Neural cell (in vitro differentiated cells): ENCODE data around the gene BICDL1. TPM values are rescaled to one million over a fixed set of nuclear protein-coding genes. Genes with fewer than 3 reads are reported as not detected.
"Not testable (repeated sequence)": the region's sequence is repeated elsewhere in the genome, so short reads cannot be mapped to it uniquely, and the experiment has no call there.

Source experiments
- H2AFZ ChIP-seq: fragments of 200-600, 300-800 bp; sonication (generic), shearing (Covaris generic); 2 replicates; pipeline ENCODE4 v1.6.0; 2014; ENCODE audit warnings: low read depth, mild to moderate bottlenecking, antibody characterized with exemption, low read length, moderate library complexity
- H3F3A ChIP-seq: fragments of 200-600 bp; shearing (Covaris generic); 2 replicates; pipeline ENCODE4 v1.6.1; 2016; ENCODE audit warnings: mild to moderate bottlenecking, moderate library complexity, mixed read lengths, antibody characterized with exemption, low read length; ENCODE audit not compliant: insufficient read depth, poor library complexity, severe bottlenecking
- H3K27ac ChIP-seq: fragments of 200-600, 300-800 bp; sonication (generic), shearing (Covaris generic); 2 replicates; pipeline ENCODE4 v1.5.1; 2014; ENCODE audit warnings: mild to moderate bottlenecking, low read length, moderate library complexity
- H3K27me3 ChIP-seq: fragments of 300-800, 200-600 bp; sonication (generic), shearing (Covaris generic); 2 replicates; pipeline ENCODE4 v1.6.0; 2014; ENCODE audit warnings: mild to moderate bottlenecking, low read depth, low read length, moderate library complexity; ENCODE audit not compliant: insufficient read depth
- H3K36me3 ChIP-seq: fragments of 300-800, 200-600 bp; sonication (generic), shearing (Covaris generic); 2 replicates; pipeline ENCODE4 v1.5.1; 2014; ENCODE audit warnings: mild to moderate bottlenecking, antibody characterized with exemption, low read length, moderate library complexity; ENCODE audit not compliant: insufficient read depth
- H3K4me2 ChIP-seq: fragments of 300-800, 200-600 bp; sonication (generic), shearing (Covaris generic); 2 replicates; pipeline ENCODE4 v1.6.0; 2014; ENCODE audit warnings: mild to moderate bottlenecking, low read length
- H3K4me3 ChIP-seq: fragments of 300-800, 200-600 bp; sonication (generic), shearing (Covaris generic); 2 replicates; pipeline ENCODE4 v1.5.1; 2014; ENCODE audit warnings: mild to moderate bottlenecking, low read length, moderate library complexity
- H3K79me2 ChIP-seq: fragments of 200-600 bp; shearing (Covaris generic); replicated peaks from 2 replicates; pipeline ENCODE4 v1.6.0; 2014; ENCODE audit warnings: mild to moderate bottlenecking, low read length, moderate library complexity; ENCODE audit not compliant: insufficient read depth
- H3K9ac ChIP-seq: fragments of 300-800, 200-600 bp; sonication (generic), shearing (Covaris generic); 2 replicates; pipeline ENCODE4 v1.6.1; 2016; ENCODE audit warnings: mild to moderate bottlenecking, low read length, mixed read lengths
- H3K9me2 ChIP-seq: fragments of 200-600 bp; shearing (Covaris generic); 2 replicates; pipeline ENCODE4 v1.6.1; 2016; ENCODE audit warnings: mild to moderate bottlenecking, low read length, mixed read lengths; ENCODE audit not compliant: insufficient read depth
- H3K9me3 ChIP-seq: fragments of 200-600, 300-800 bp; sonication (generic), shearing (Covaris generic); 2 replicates; pipeline ENCODE4 v1.6.1; 2016; ENCODE audit warnings: mild to moderate bottlenecking, mixed run types, low read length, moderate library complexity, mixed read lengths
- H4K20me1 ChIP-seq: fragments of 200-600 bp; shearing (Covaris generic); 2 replicates; pipeline ENCODE4 v1.6.1; 2016; ENCODE audit warnings: mild to moderate bottlenecking, mixed run types; ENCODE audit not compliant: insufficient read depth
- EP300 ChIP-seq: fragments of 450-650 bp; conservative IDR thresholded peaks from 2 replicates; pipeline ENCODE4 v1.6.1; 2014; ENCODE audit warnings: antibody characterized with exemption, mild to moderate bottlenecking, moderate library complexity; ENCODE audit not compliant: poor library complexity, severe bottlenecking
- EZH2 ChIP-seq: fragments of 200-600, 300-800 bp; shearing (Covaris generic), sonication (generic); IDR thresholded peaks from 2 replicates; pipeline ENCODE4 v1.6.1; 2014; ENCODE audit warnings: antibody characterized with exemption, low read length, borderline replicate concordance, mild to moderate bottlenecking; ENCODE audit not compliant: insufficient read depth, poor library complexity, severe bottlenecking
- MXI1 ChIP-seq: fragments of 450-650 bp; conservative IDR thresholded peaks from 2 replicates; pipeline ENCODE4 v1.6.1; 2014; ENCODE audit warnings: antibody characterized with exemption, mild to moderate bottlenecking; ENCODE audit not compliant: poor library complexity, severe bottlenecking
- POLR2AphosphoS5 ChIP-seq: IDR thresholded peaks from 2 replicates; pipeline ENCODE4 v1.6.1; 2012
- RAD21 ChIP-seq: fragments of 450-650 bp; conservative IDR thresholded peaks from 2 replicates; pipeline ENCODE4 v1.6.1; 2014; ENCODE audit warnings: antibody characterized with exemption, mild to moderate bottlenecking, moderate library complexity
- REST ChIP-seq: IDR thresholded peaks from 2 replicates; pipeline ENCODE4 v1.6.1; 2012; ENCODE audit warnings: borderline replicate concordance
- SMC3 ChIP-seq: fragments of 450-650 bp; conservative IDR thresholded peaks from 2 replicates; pipeline ENCODE4 v1.6.1; 2014; ENCODE audit warnings: antibody characterized with exemption, mild to moderate bottlenecking, moderate library complexity; ENCODE audit not compliant: poor library complexity
- TAF1 ChIP-seq: IDR thresholded peaks from 2 replicates; pipeline ENCODE4 v1.6.1; 2012; ENCODE audit warnings: low read depth
- polyA plus RNA-seq: library from polyadenylated mRNA; depleted of rRNA; stranded (reverse); fragments of >200 nt; gene quantifications from 2 replicates; pipeline ENCODE4 v1.2.3, GENCODE V29; 2014
- TF ChIP-seq, protein P1 (sequence below): fragments of 450-650 bp; IDR thresholded peaks from 2 replicates; pipeline ENCODE4 v1.5.1; 2014; ENCODE audit warnings: antibody characterized with exemption, mild to moderate bottlenecking, moderate library complexity; ENCODE audit not compliant: poor library complexity, severe bottlenecking

Gene BICDL1
- polyA plus RNA-seq, 1 donor from 2014 or later: 136 TPM

- TF ChIP-seq SMC3: peak; percentile 12
- peak; percentile 92 for TF ChIP-seq EP300
- TF ChIP-seq POLR2AphosphoS5: peak; percentile 70
- TF ChIP-seq REST: peak; percentile 74
- TF ChIP-seq MXI1: peak; percentile 59
- TF ChIP-seq EZH2: no peak
- no peak for TF ChIP-seq RAD21
- no peaks in the 10 kb centered on the region for H3K9me3 ChIP-seq
- H3K4me3 ChIP-seq: peak overlapping the region; percentile 55
- H3K36me3 ChIP-seq: no peaks in the 10 kb centered on the region
- H3K4me2 ChIP-seq: peak overlapping the region; percentile 36
- H3K9ac ChIP-seq: peak overlapping the region; percentile 66
- H3F3A ChIP-seq: peaks cover 3% of the 10 kb centered on the region
- H3K9me2 ChIP-seq: no peaks in the 10 kb centered on the region
- H3K27ac ChIP-seq: peak overlapping the region; percentile 97
- H2AFZ ChIP-seq: no peak overlapping the region
- H3K79me2 ChIP-seq: peaks cover 18% of the 10 kb centered on the region
- no peaks in the 10 kb centered on the region for H3K27me3 ChIP-seq
- H4K20me1 ChIP-seq: no peaks in the 10 kb centered on the region
These were observed 23.1 kb downstream of the BICDL1 start for GRCh38 chr12:120012067-120012621.

DNA sequence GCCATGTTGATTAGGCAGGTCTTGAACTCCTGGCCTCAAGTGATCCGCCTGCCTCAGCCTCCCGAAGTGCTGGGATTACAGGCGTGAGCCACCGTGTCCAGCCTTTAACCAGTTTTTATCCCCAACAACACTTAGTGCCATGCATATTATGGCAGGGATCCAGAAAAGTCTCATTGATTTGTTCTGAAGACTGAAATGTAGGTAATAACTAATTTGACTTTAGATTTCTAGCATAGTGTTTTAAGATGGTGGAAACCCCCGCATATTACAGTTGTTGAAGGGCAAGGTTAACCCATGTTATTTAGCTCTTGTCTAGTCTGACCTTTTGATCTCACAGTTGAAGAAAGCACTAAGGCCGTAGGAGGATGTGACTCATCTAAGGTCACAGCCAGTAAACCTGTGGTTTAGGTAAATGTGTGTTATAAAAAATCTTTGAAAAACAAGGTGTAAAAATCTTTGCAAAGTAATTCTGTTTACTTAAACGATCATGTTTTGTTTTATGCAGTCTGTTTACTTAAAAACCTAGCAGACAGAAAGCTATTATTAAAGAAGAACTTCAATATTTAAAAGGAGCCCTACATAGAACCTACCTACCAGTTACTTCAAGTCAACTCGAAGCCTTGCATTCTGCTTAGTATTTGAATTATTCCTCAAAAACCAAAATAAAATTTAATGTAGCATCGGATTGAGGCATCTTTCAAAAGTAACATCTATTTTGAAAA, 24.8 kb downstream of the BICDL1 start:
- H4K20me1 ChIP-seq: no peaks in the 10 kb centered on the region
- no peak overlapping the region for H3K4me2 ChIP-seq
- H3K27ac ChIP-seq: no peak overlapping the region
- no peak overlapping the region for H3K4me3 ChIP-seq
- H3K9ac ChIP-seq: no peak overlapping the region
- H3F3A ChIP-seq: peaks cover 3% of the 10 kb centered on the region
- H3K79me2 ChIP-seq: peaks cover 18% of the 10 kb centered on the region
- no peaks in the 10 kb centered on the region for H3K36me3 ChIP-seq
- H3K9me2 ChIP-seq: no peaks in the 10 kb centered on the region
- H3K9me3 ChIP-seq: no peaks in the 10 kb centered on the region
- H2AFZ ChIP-seq: no peak overlapping the region
- TF ChIP-seq EZH2 (no peak), MXI1 (no peak), POLR2AphosphoS5 (no peak), TAF1 (no peak), EP300 (no peak), SMC3 (no peak), REST (no peak), RAD21 (no peak)
- TF ChIP-seq, protein P1, sequence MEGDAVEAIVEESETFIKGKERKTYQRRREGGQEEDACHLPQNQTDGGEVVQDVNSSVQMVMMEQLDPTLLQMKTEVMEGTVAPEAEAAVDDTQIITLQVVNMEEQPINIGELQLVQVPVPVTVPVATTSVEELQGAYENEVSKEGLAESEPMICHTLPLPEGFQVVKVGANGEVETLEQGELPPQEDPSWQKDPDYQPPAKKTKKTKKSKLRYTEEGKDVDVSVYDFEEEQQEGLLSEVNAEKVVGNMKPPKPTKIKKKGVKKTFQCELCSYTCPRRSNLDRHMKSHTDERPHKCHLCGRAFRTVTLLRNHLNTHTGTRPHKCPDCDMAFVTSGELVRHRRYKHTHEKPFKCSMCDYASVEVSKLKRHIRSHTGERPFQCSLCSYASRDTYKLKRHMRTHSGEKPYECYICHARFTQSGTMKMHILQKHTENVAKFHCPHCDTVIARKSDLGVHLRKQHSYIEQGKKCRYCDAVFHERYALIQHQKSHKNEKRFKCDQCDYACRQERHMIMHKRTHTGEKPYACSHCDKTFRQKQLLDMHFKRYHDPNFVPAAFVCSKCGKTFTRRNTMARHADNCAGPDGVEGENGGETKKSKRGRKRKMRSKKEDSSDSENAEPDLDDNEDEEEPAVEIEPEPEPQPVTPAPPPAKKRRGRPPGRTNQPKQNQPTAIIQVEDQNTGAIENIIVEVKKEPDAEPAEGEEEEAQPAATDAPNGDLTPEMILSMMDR: no peak
- no peaks in the 10 kb centered on the region for H3K27me3 ChIP-seq

- H2AFZ ChIP-seq, H3F3A ChIP-seq, H3K27me3 ChIP-seq, H3K36me3 ChIP-seq, H3K9ac ChIP-seq, H3K4me3 ChIP-seq, H3K4me2 ChIP-seq, H4K20me1 ChIP-seq, H3K27ac ChIP-seq, H3K9me2 ChIP-seq, H3K9me3 ChIP-seq: not testable (repeated sequence)
- H3K79me2 ChIP-seq: peaks cover 15% of the 10 kb centered on the region
These were observed 25.3 kb downstream of the BICDL1 start for GRCh38 chr12:120014381-120014735.
